Measurements from ENCODE around the gene GTPBP10. TPM values are rescaled to one million over a fixed set of nuclear protein-coding genes. Genes with fewer than 3 reads are reported as not detected.

The GTPBP10 gene
- total RNA-seq, 2 experiments from 2014 or later: 11.8 to 13.7 TPM

DNA sequence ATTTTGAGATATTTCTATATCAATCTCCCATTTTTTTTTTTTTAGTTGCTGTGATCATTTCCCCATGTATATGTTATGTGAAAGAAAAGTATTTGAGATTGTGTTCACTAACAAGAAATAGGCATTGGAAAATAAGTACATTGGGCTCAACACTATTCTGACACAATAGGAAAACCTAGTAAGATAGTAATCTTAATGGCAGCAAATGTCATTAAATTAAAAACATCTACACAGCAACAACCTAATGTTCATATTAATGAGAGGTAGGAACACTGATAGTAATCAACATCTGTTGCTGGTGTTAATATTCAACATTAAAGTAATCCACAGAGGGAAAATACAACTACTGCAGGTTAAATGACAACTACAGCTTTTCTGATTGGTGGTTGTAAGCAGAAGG, 1.5 kb upstream of the GTPBP10 start:
- Histone ChIP-seq H3K36me3 (ENCODE audit: insufficient read depth, low read length) (no peaks in the 10 kb centered on the region), H3K27me3 (ENCODE audit: control insufficient read depth in 1 of 2, insufficient read depth in 2 of 2, low read length in 2 of 2) (no peaks in the 10 kb centered on the region), H3K4me3 (ENCODE audit: low read length) (no peak overlapping the region), H3K4me1 (ENCODE audit: insufficient read depth, low read length) (peaks cover 14% of the 10 kb centered on the region), H3K27ac (ENCODE audit: low read depth in 1 of 2, low read length in 2 of 2) (peak overlapping the region in 1 of 2 donors; percentile 59), H3K9me3 (ENCODE audit: control insufficient read depth in 1 of 2, insufficient read depth in 1 of 2, low read length in 2 of 2) (no peaks in the 10 kb centered on the region)
- Mint-ChIP-seq H3K27ac (peak overlapping the region; percentile 99), H3K36me3 (ENCODE audit: low read depth) (peaks cover 20% of the 10 kb centered on the region), H3K27me3 (peaks cover 4% of the 10 kb centered on the region), H3K4me1 (ENCODE audit: low read depth) (peaks cover 50% of the 10 kb centered on the region), H3K9me3 (no peaks in the 10 kb centered on the region), H3K4me3 (peak overlapping the region; percentile 98)
- TF ChIP-seq, protein P1, sequence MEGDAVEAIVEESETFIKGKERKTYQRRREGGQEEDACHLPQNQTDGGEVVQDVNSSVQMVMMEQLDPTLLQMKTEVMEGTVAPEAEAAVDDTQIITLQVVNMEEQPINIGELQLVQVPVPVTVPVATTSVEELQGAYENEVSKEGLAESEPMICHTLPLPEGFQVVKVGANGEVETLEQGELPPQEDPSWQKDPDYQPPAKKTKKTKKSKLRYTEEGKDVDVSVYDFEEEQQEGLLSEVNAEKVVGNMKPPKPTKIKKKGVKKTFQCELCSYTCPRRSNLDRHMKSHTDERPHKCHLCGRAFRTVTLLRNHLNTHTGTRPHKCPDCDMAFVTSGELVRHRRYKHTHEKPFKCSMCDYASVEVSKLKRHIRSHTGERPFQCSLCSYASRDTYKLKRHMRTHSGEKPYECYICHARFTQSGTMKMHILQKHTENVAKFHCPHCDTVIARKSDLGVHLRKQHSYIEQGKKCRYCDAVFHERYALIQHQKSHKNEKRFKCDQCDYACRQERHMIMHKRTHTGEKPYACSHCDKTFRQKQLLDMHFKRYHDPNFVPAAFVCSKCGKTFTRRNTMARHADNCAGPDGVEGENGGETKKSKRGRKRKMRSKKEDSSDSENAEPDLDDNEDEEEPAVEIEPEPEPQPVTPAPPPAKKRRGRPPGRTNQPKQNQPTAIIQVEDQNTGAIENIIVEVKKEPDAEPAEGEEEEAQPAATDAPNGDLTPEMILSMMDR (IDR thresholded peaks at IDR 0.05): no peak
- ATAC-seq (ENCODE audit: poor library complexity) (no peak), DNase-seq (no peak)
- intact Hi-C loops (cut with DNase I, micrococcal nuclease): loop anchor here (5.0 kb wide), 1 partner anchor 98 kb away; the partner anchor contains the start of gene CFAP69 (in 2 of the 2)
- POLR2A ChIA-PET: no interaction called here
- CTCF ChIA-PET: interaction anchor here (1.5 kb wide), 1 partner anchor 59 kb away, joined by 6 read pairs; the partner anchor contains the start of gene CLDN12

DNA sequence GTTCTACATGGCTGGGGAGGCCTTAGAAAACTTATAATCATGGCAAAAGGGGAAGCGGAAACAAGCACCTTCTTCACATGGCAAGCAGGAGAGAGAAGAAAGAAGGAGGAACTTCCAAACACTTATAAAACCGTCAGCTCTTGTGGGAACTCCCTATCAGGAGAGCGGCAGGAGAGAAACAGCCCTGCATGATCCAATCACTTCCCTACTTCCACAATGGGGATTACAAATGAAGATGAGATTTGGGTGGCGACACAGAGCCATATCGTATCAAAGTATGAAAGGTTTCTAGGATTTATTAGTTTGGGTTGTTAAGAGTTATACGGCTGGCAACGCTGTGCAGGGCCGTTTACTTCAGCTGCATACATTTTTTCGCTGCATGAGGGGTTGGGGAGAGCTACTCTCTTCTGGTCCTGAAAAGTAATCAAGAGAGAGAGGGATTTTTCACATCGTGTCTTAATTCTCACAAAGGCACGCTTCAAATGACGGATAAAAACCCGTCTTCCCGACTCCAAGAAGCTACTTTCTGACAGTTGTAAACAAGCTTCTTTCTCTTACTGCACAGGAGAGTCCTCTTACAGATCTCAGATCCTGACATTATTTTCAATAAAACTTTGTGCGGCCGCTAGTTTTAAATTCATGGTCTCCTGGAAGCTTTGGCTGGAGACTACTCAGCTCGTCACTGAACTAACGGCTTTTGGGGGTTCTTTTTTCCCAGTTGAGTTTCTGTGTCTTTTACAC, 751 bp upstream of the GTPBP10 start:
- ChIA-PET POLR2A (interaction anchor here (1.0 to 1.4 kb wide), 3 partner anchors 9 to 1900 kb away, joined by 3 to 9 read pairs (median 4); partner anchors contain the start of genes ANKIB1, CLDN12 and KRIT1), CTCF (interaction anchor here (0.8 to 1.5 kb wide), 3 partner anchors 25 to 82 kb away, joined by 3 to 6 read pairs (median 3); partner anchors contain the start of gene CLDN12)
- Mint-ChIP-seq H3K4me3 (peak overlapping the region; percentile 98), H3K9me3 (no peaks in the 10 kb centered on the region), H3K36me3 (ENCODE audit: low read depth) (peaks cover 26% of the 10 kb centered on the region), H3K27ac (peak overlapping the region; percentile 99), H3K4me1 (ENCODE audit: low read depth) (peaks cover 58% of the 10 kb centered on the region), H3K27me3 (no peaks in the 10 kb centered on the region)
- no peaks in the 10 kb centered on the region for H3K9me3 ChIP-seq (ENCODE audit: control insufficient read depth in 1 of 2, insufficient read depth in 1 of 2, low read length in 2 of 2)
- intact Hi-C loops (cut with DNase I, micrococcal nuclease): loop anchor here (1.0 to 5.0 kb wide), 3 partner anchors 58 to 98 kb away; partner anchors contain the start of genes CFAP69 (in 2 of the 2) and CLDN12 (in 1 of the 2)
- no peaks in the 10 kb centered on the region for H3K27me3 ChIP-seq (ENCODE audit: control insufficient read depth in 1 of 2, insufficient read depth in 2 of 2, low read length in 2 of 2)
- peaks cover 14% of the 10 kb centered on the region for H3K4me1 ChIP-seq (ENCODE audit: insufficient read depth, low read length)
- peak in 4 of 14 experiments; percentile 8 to 42 (median 27) for DNase-seq
- peak; percentile 6 for ATAC-seq (ENCODE audit: poor library complexity)
- no peaks in the 10 kb centered on the region for H3K36me3 ChIP-seq (ENCODE audit: insufficient read depth, low read length)
- peak overlapping the region; percentile 66 for H3K4me3 ChIP-seq (ENCODE audit: low read length)
- TF ChIP-seq, protein P1 (IDR thresholded peaks at IDR 0.05): no peak
- peak overlapping the region; percentile 59 to 81 for H3K27ac ChIP-seq (ENCODE audit: low read depth in 1 of 2, low read length in 2 of 2)

DNA sequence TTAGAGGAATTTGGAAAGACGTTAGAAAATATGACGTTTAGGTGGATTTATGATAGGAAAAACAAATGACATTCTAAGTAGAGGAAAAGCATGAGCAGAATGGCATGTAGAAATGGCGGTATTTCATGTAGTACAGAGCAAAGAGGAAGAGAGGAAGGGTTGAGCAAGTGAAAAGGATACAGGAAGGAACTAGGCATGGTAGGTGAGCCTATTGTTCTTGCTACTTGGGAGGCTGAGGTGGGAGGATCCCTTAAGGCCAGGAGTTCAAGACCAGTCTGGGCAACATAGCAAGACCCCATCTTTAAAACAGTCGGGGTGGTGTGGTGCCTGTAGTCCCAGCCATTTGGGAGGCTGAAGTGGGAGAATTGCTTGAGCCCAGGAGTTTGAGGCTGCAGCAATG, 1.2 kb downstream of the GTPBP10 start:
- no peak for ATAC-seq (ENCODE audit: poor library complexity)
- Histone ChIP-seq H3K27ac (ENCODE audit: low read depth in 1 of 2, low read length in 2 of 2) (no peak overlapping the region), H3K9me3 (ENCODE audit: control insufficient read depth in 1 of 2, insufficient read depth in 1 of 2, low read length in 2 of 2) (no peaks in the 10 kb centered on the region), H3K36me3 (ENCODE audit: insufficient read depth, low read length) (peaks cover 2% of the 10 kb centered on the region), H3K4me3 (ENCODE audit: low read length) (peak overlapping the region; percentile 66), H3K4me1 (ENCODE audit: insufficient read depth, low read length) (peaks cover 14% of the 10 kb centered on the region), H3K27me3 (ENCODE audit: control insufficient read depth in 1 of 2, insufficient read depth in 2 of 2, low read length in 2 of 2) (no peaks in the 10 kb centered on the region)
- Mint-ChIP-seq H3K4me1 (ENCODE audit: low read depth) (peaks cover 71% of the 10 kb centered on the region), H3K4me3 (peak overlapping the region; percentile 98), H3K9me3 (no peaks in the 10 kb centered on the region), H3K27ac (peak overlapping the region; percentile 99), H3K27me3 (no peaks in the 10 kb centered on the region), H3K36me3 (ENCODE audit: low read depth) (peaks cover 41% of the 10 kb centered on the region)
- ChIA-PET CTCF (no interaction called here), POLR2A (interaction anchor here (0.7 kb wide), 1 partner anchor 22 kb away, joined by 4 read pairs; no protein-coding TSS in a partner anchor)
- intact Hi-C loops (cut with DNase I, micrococcal nuclease): loop anchor here (1.0 to 5.0 kb wide), 2 partner anchors 55 to 100 kb away; partner anchors contain the start of gene CFAP69 (in 2 of the 2)
- no peak for DNase-seq
- TF ChIP-seq, protein P1 (IDR thresholded peaks at IDR 0.05): no peak

Measured in CD4-positive, alpha-beta T cell (primary cell).